PFSK-1 (cell line): ENCODE results near the gene GBP2. TPM values are rescaled to one million over a fixed set of nuclear protein-coding genes. Genes with fewer than 3 reads are reported as not detected.

ENCODE experiments used
- FOXP2 ChIP-seq: optimal IDR thresholded peaks from 2 replicates; pipeline ENCODE3; 2011; ENCODE audit warnings: borderline replicate concordance, control low read depth, inconsistent platforms; ENCODE audit not compliant: insufficient read depth; ENCODE audit errors: extremely low read length, extremely low read depth
- POLR2AphosphoS5 ChIP-seq: IDR thresholded peaks from 2 replicates; pipeline ENCODE4 v1.6.1; 2012; ENCODE audit warnings: low read depth, mild to moderate bottlenecking, control low read depth, low read length, moderate library complexity
- REST ChIP-seq, 2 experiments: IDR thresholded peaks; 2 replicates each; pipeline versions ENCODE4 v1.6.1 to v1.8.0; 2011 to 2012; ENCODE audit warnings: low read depth in 2 of 2, low read length in 2 of 2, control low read depth in 1 of 2, inconsistent platforms in 1 of 2, mild to moderate bottlenecking in 1 of 2, moderate library complexity in 1 of 2; ENCODE audit not compliant: insufficient read depth in 1 of 2
- SIN3A ChIP-seq: IDR thresholded peaks from 2 replicates; pipeline ENCODE4 v1.6.1; 2012; ENCODE audit warnings: mild to moderate bottlenecking, low read length, moderate library complexity, borderline replicate concordance; ENCODE audit not compliant: insufficient read depth
- TAF1 ChIP-seq: IDR thresholded peaks from 2 replicates; pipeline ENCODE4 v1.6.1; 2012; ENCODE audit warnings: low read length, control low read depth, borderline replicate concordance; ENCODE audit not compliant: insufficient read depth
- polyA plus RNA-seq: library from polyadenylated mRNA; unstranded; fragments of >200 nt; gene quantifications from one replicate; pipeline ENCODE4 v1.2.1, GENCODE V29; 2012; ENCODE audit warnings: low read depth, missing spikeins; ENCODE audit not compliant: insufficient read length

GBP2 gene
- 0.25 TPM for polyA plus RNA-seq

- no peak for TF ChIP-seq REST (IDR thresholded peaks at IDR 0.05; ENCODE audit: insufficient read depth in 1 of 2, low read depth in 2 of 2, low read length in 2 of 2)
- no peak for TF ChIP-seq TAF1
- no peak for TF ChIP-seq POLR2AphosphoS5
- TF ChIP-seq FOXP2, result no peak
- TF ChIP-seq SIN3A, result no peak
Observed at GRCh38 chr1:89125913-89126580, at the start of gene GBP2. Gene GBP2 (minus strand): TSS chr1:89126114. CDS start chr1:89121966, 4,148 bp downstream.

GRCh38 chr1:89174491-89174890 is 48.6 kb upstream of the GBP2 start:
- TF ChIP-seq REST (IDR thresholded peaks at IDR 0.05; ENCODE audit: insufficient read depth in 1 of 2, low read depth in 2 of 2, low read length in 2 of 2) (no peak), SIN3A (no peak), POLR2AphosphoS5 (no peak), FOXP2 (no peak), TAF1 (no peak)

- no peak for TF ChIP-seq SIN3A
- TF ChIP-seq FOXP2, result no peak
- TF ChIP-seq POLR2AphosphoS5, result no peak
- TF ChIP-seq TAF1, result no peak
- TF ChIP-seq REST (IDR thresholded peaks at IDR 0.05; ENCODE audit: insufficient read depth in 1 of 2, low read depth in 2 of 2, low read length in 2 of 2), result no peak
Observed at GRCh38 chr1:89172468-89173143, 46.7 kb upstream of the GBP2 start.

GRCh38 chr1:89171067-89171438 is 45.1 kb upstream of the GBP2 start:
- no peak for TF ChIP-seq SIN3A
- no peak for TF ChIP-seq TAF1
- TF ChIP-seq REST (IDR thresholded peaks at IDR 0.05; ENCODE audit: insufficient read depth in 1 of 2, low read depth in 2 of 2, low read length in 2 of 2), result no peak
- TF ChIP-seq POLR2AphosphoS5, result no peak
- TF ChIP-seq FOXP2, result no peak
